HL-60 (cell line): ENCODE data around the gene ADGRA1.

Experiments used
- DNase-seq, 2 experiments: peaks; one replicate each; pipeline ENCODE4 v3.0.0-alpha.2; 2010 to 2020; ENCODE audit warnings: low read depth in 1 of 2, low spot score in 1 of 2
- H3K27ac ChIP-seq: fragments of 250-450 bp; sonication (Bioruptor Pico); replicated peaks from 2 replicates; pipeline ENCODE4 v1.5.1; 2020; ENCODE audit warnings: mild to moderate bottlenecking, moderate library complexity
- H3K27me3 ChIP-seq: fragments of 250-450 bp; sonication (Bioruptor Pico); 2 replicates; pipeline ENCODE4 v1.5.1; 2021; ENCODE audit warnings: mild to moderate bottlenecking, moderate library complexity; ENCODE audit not compliant: insufficient read depth, poor library complexity, severe bottlenecking
- H3K4me3 ChIP-seq: replicated peaks from 2 replicates; pipeline ENCODE4 v1.5.1; 2011; ENCODE audit warnings: mild to moderate bottlenecking, control low read depth, low read length; ENCODE audit not compliant: insufficient read depth
- CTCF ChIP-seq: IDR thresholded peaks from one replicate; pipeline ENCODE4 v1.5.1; 2011; ENCODE audit warnings: low read length, control low read depth, inconsistent platforms; ENCODE audit not compliant: insufficient read depth
- GABPA ChIP-seq: IDR thresholded peaks from 2 replicates; pipeline ENCODE4 v1.6.1; 2012; ENCODE audit warnings: low read depth
- POLR2AphosphoS5 ChIP-seq: IDR thresholded peaks from 2 replicates; pipeline ENCODE4 v1.6.1; 2012; ENCODE audit warnings: low read depth
- SPI1 ChIP-seq: IDR thresholded peaks from 2 replicates; pipeline ENCODE4 v1.6.1; 2012; ENCODE audit warnings: low read depth, mild to moderate bottlenecking, borderline replicate concordance
- TF ChIP-seq, protein P1 (sequence below): IDR thresholded peaks from 2 replicates; pipeline ENCODE4 v1.6.1; 2012; ENCODE audit warnings: low read depth; ENCODE audit not compliant: insufficient replicate concordance

ADGRA1 gene

GRCh38 chr10:133179651-133180050 lies 91.9 kb downstream of the ADGRA1 start:
- no peak for DNase-seq
- TF ChIP-seq SPI1: no peak
- no peak for TF ChIP-seq CTCF
- no peak for TF ChIP-seq POLR2AphosphoS5
- TF ChIP-seq, protein P1, sequence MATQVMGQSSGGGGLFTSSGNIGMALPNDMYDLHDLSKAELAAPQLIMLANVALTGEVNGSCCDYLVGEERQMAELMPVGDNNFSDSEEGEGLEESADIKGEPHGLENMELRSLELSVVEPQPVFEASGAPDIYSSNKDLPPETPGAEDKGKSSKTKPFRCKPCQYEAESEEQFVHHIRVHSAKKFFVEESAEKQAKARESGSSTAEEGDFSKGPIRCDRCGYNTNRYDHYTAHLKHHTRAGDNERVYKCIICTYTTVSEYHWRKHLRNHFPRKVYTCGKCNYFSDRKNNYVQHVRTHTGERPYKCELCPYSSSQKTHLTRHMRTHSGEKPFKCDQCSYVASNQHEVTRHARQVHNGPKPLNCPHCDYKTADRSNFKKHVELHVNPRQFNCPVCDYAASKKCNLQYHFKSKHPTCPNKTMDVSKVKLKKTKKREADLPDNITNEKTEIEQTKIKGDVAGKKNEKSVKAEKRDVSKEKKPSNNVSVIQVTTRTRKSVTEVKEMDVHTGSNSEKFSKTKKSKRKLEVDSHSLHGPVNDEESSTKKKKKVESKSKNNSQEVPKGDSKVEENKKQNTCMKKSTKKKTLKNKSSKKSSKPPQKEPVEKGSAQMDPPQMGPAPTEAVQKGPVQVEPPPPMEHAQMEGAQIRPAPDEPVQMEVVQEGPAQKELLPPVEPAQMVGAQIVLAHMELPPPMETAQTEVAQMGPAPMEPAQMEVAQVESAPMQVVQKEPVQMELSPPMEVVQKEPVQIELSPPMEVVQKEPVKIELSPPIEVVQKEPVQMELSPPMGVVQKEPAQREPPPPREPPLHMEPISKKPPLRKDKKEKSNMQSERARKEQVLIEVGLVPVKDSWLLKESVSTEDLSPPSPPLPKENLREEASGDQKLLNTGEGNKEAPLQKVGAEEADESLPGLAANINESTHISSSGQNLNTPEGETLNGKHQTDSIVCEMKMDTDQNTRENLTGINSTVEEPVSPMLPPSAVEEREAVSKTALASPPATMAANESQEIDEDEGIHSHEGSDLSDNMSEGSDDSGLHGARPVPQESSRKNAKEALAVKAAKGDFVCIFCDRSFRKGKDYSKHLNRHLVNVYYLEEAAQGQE: no peak
- no peak for TF ChIP-seq GABPA
- H3K27me3 ChIP-seq: no peaks in the 10 kb centered on the region
- no peak overlapping the region for H3K4me3 ChIP-seq
- H3K27ac ChIP-seq: no peak overlapping the region

GRCh38 chr10:133180192-133180964 lies 92.7 kb downstream of the ADGRA1 start:
- H3K27me3 ChIP-seq: no peaks in the 10 kb centered on the region
- H3K4me3 ChIP-seq: no peak overlapping the region
- TF ChIP-seq GABPA: no peak
- no peak for TF ChIP-seq CTCF
- no peak for TF ChIP-seq POLR2AphosphoS5
- TF ChIP-seq, protein P1: no peak
- TF ChIP-seq SPI1: no peak
- no peak overlapping the region for H3K27ac ChIP-seq
- DNase-seq: no peak

DNA sequence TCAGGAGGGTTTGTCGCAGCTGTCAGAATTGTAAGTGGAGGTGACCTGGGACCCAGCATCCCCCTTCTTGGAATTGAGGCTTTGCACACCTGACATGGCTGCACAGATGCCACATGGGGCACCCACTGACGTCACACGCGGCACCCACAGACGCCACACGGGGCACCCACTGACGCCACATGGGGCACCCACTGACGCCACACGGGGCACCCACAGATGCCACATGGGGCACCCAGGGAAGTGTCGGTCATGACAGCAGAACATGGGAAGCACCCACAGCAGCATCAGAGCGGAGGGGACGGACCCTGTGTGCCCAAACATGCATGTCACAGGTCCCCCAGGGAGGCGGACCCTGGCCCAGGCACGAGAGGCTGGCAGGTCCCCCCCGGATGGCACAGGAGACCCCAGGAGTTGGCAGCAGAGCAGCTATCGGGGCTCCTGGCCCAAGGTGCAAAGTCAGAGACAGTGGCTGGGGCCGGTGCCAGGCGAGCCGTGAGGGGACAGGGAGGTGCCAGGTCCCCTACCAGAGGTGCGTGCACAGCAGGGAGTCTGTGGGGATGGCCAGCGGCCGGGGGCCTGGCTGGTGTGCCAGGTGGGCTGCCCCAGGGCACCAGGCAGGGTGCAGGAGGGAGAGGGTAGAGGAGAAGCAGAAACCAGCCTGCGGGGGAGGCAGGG lies 93.4 kb downstream of the ADGRA1 start:
- Histone ChIP-seq H3K27me3 (no peaks in the 10 kb centered on the region), H3K4me3 (no peak overlapping the region), H3K27ac (no peak overlapping the region)
- TF ChIP-seq GABPA: no peak
- TF ChIP-seq, protein P1: no peak
- no peak for TF ChIP-seq SPI1
- TF ChIP-seq CTCF: no peak
- TF ChIP-seq POLR2AphosphoS5: no peak
- no peak for DNase-seq
